HG03520 (cell line): ENCODE measurements around the gene PSG5.
"Not testable (repeated sequence)": the region's sequence is repeated elsewhere in the genome, so short reads cannot be mapped to it uniquely, and the experiment has no call there.

Source experiments
- ATAC-seq: cut with Tn5 transposase; IDR thresholded peaks from one replicate; pipeline ENCODE4 v1.9.1; 2021; ENCODE audit warnings: mild to moderate bottlenecking, moderate library complexity; ENCODE audit not compliant: unreplicated experiment

Gene PSG5

GRCh38 chr19:43188092-43188491 is 1.8 kb upstream of the PSG5 start:
- not testable (repeated sequence) for ATAC-seq

GRCh38 chr19:43181869-43182771 is 4.2 kb downstream of the PSG5 start:
- not testable (repeated sequence) for ATAC-seq

DNA sequence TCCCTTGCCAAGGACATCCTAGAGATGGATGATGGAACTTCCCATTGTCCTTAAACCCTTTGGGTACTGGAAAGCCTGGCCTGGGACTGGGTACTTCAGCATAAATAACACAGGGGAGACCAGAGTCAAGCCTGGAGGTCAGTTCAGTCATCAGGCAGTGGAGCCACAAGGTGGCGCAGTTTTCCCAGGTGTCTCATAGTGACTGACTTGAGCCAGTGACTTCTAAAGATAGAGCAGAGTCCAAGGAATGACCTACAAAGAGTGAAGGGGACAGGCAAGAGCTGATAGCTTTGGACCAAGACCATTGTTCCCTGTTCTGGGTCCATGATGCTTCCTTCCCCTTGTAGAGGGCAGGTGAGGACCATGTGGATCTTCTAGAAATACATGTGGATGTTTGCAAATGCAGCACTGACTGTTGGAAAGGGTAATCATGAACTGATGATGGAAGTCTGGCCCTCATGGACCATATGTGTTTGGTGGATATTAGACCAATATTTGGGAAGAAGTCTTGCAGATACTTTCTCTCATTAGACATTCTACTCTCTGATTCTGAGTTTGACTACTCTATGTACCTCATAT is 6.7 kb downstream of the PSG5 start:
- not testable (repeated sequence) for ATAC-seq

- ATAC-seq: not testable (repeated sequence)
These were observed 7.8 kb downstream of the PSG5 start for GRCh38 chr19:43178577-43178976.

GRCh38 chr19:43165906-43166305 is 20.4 kb downstream of the PSG5 start:
- ATAC-seq: not testable (repeated sequence)

DNA sequence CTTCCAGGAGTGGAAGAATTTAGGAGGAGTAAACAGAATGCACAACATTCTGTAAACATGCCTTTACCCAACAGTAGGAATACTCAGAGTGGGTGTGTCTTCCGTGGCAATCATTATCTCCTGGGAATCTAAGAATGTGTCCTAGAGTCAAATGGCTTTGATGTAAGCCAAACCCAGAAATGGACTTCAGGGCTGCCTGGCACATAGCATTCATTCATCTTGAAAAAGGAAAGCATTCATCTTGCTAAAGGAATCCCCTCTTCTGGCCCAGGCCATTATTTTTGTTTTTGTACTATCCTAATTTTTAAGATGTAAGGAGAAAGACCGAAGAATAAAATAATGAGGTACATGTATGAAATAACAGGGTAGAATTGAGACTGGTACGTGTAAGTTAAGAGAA is 23.2 kb downstream of the PSG5 start:
- ATAC-seq: not testable (repeated sequence)

- ATAC-seq: not testable (repeated sequence)
These were observed 24.1 kb downstream of the PSG5 start for GRCh38 chr19:43162261-43162660.

DNA sequence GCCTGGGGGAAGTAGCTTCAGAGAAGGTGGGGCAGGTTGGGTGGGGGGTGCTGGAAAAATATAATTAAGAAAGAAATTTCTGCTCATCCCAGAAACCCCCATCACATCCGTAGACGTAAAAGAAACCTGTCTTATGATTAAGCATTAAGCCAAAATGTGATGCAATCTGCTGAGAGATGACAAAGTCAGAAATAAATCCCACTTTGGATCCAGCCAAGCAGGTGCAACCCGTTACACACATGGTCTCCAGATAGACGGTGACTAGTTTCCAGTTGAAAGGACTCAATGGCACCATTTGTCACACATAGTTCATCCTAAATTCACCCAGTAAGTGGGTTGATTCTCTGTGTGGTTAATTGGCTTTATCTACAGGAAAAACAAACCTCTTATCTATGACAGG is 34.1 kb downstream of the PSG5 start:
- ATAC-seq: no peak

- not testable (repeated sequence) for ATAC-seq
These were observed 36.5 kb downstream of the PSG5 start for GRCh38 chr19:43149788-43150187.

GRCh38 chr19:43148233-43148632 is 38.1 kb downstream of the PSG5 start:
- ATAC-seq: no peak

GRCh38 chr19:43141763-43142162 is 44.6 kb downstream of the PSG5 start:
- not testable (repeated sequence) for ATAC-seq

DNA sequence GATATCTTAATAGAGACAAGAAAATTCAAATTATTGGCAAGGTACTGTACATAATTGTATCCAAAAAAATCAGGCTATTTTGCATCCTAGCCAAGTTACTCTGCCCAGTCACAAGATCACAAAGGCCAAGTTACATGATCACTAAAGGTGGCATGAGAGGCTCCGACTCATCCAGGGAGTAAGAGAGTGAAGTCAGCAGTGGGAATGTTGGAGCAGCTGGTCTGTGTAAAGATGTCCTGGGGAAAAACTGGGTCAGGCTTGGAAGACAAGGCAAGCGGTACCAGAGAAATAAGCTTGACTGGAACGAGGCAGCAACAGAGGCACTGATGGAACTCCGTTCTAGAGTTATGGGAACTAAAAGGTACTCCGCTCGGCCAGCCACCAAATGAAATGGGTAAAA is 53.6 kb downstream of the PSG5 start:
- no peak for ATAC-seq

GRCh38 chr19:43131281-43131842 is 55.0 kb downstream of the PSG5 start:
- not testable (repeated sequence) for ATAC-seq

DNA sequence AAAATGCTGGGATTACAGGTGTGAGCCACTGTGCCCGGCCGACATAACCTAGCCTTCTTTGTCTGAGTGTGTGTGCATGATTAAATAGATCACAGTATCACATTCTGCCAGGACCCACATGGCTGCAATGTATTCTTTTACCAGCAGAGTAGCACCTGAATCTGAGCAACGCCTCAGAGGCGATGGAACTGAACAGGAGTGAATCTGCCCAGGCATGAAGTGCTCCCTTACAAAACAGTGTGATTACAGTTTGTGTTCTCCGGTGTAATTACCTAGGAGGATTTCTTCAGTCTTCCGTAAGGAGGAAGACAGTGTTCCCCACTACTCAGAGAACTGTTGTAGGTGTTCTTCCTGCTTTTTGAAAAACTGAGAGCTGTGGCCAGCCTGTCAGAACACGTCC is 57.1 kb downstream of the PSG5 start:
- ATAC-seq: not testable (repeated sequence)

DNA sequence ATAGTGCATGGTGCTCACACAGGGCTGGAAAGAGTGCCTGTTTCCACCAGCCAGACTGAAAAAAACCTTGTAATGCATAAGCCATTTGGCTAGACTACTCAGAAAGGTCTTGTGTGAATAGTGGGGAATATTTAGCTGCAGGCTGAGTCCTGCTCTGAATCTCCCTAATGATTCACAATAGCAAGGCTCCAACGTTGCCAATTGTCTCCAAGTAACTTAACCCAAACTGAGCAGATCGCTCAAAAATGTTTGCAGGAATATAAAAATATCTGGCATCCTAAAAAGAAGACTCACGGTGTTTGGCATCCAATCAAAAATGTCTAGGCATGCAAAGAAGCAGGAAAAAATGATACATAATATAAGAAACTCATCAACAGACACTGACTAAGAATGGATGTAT is 59.0 kb downstream of the PSG5 start:
- not testable (repeated sequence) for ATAC-seq

DNA sequence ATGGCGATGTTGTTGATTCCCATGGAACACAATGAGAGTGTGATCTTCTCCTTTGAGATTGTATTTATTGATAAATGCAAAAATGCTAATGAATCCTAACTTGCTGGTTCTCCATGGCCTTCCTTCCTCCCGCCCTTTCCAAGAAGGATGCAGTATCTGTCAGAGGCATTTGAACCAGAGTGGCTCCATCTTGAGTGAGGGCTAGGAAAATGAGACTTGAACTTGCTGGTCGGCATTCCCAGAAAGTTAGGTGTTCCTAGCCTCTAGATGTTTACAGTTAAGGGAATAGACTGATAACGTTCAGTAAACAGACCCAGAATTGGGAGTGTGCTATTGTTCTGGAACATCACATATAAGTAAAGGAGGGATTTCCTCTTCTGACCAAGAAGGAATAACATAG is 59.6 kb downstream of the PSG5 start:
- no peak for ATAC-seq

GRCh38 chr19:43124360-43124759 is 62.0 kb downstream of the PSG5 start:
- ATAC-seq: no peak

DNA sequence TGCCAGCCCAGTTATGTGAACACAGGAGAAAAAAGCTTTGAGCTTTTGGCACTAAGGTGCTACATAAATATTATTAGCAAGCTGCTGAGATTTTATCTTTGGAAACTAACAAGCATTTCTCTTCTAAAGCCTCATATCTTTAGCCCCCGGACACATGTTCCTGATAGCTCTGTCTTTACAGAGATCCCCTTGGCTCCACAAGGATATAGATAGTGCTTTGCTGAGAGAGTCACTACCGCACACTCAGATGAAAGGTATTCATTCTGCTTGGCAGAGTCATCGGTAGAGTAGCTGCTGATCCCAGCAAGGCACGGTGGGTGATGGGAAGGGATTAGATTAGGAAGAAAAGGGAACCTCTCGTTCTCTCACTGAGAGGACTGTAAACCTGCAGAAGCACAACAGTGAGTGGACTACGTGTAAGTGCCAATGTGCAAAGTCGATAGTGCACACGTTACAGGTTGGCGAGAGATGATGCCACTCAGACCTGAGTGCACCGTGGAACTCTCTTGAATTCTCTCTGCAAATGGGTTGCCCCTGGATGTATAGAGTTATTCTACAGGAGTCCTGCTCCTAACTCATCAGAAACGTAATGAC is 65.8 kb downstream of the PSG5 start:
- ATAC-seq: not testable (repeated sequence)

- not testable (repeated sequence) for ATAC-seq
These were observed 66.8 kb downstream of the PSG5 start for GRCh38 chr19:43119526-43119925.
